ENCODE data around the gene ABCC8.

Gene ABCC8

GRCh38 chr11:17476317-17477083, at the start of gene ABCC8:
Gene ABCC8 (minus strand): TSS chr11:17476845. CDS start chr11:17476776, 69 bp downstream.
- no peak for DNase-seq (ENCODE audit: extremely low spot score, insufficient read length, low read depth)
- FAIRE-seq, result no peak

- DNase-seq (ENCODE audit: extremely low spot score, insufficient read length, low read depth) (no peak), FAIRE-seq (no peak)
These were observed 49.7 kb upstream of the ABCC8 start for GRCh38 chr11:17526326-17526725.

- FAIRE-seq (no peak), DNase-seq (ENCODE audit: extremely low spot score, insufficient read length, low read depth) (no peak)
These were observed 48.9 kb upstream of the ABCC8 start for GRCh38 chr11:17525570-17525969.

GRCh38 chr11:17524221-17524620, 47.6 kb upstream of the ABCC8 start:
- DNase-seq (ENCODE audit: extremely low spot score, insufficient read length, low read depth) (no peak), FAIRE-seq (no peak)

- FAIRE-seq (no peak), DNase-seq (ENCODE audit: extremely low spot score, insufficient read length, low read depth) (no peak)
These were observed 46.0 kb upstream of the ABCC8 start for GRCh38 chr11:17522655-17523054.

GRCh38 chr11:17521106-17521900, 44.7 kb upstream of the ABCC8 start:
- DNase-seq (ENCODE audit: extremely low spot score, insufficient read length, low read depth), result no peak
- FAIRE-seq, result no peak

GRCh38 chr11:17519061-17519885, 42.6 kb upstream of the ABCC8 start:
- FAIRE-seq (no peak), DNase-seq (ENCODE audit: extremely low spot score, insufficient read length, low read depth) (no peak)

- FAIRE-seq (no peak), DNase-seq (ENCODE audit: extremely low spot score, insufficient read length, low read depth) (no peak)
These were observed 41.7 kb upstream of the ABCC8 start for GRCh38 chr11:17518366-17518765.

GRCh38 chr11:17517186-17517585, 40.5 kb upstream of the ABCC8 start:
- no peak for DNase-seq (ENCODE audit: extremely low spot score, insufficient read length, low read depth)
- no peak for FAIRE-seq

- no peak for FAIRE-seq
These were observed 40.0 kb upstream of the ABCC8 start for GRCh38 chr11:17516551-17517150.

GRCh38 chr11:17515443-17516176, 39.0 kb upstream of the ABCC8 start:
- DNase-seq (ENCODE audit: extremely low spot score, insufficient read length, low read depth) (no peak), FAIRE-seq (no peak)

More at GRCh38 chr11:17516551-17517150, 40.0 kb upstream of the ABCC8 start:
- DNase-seq (ENCODE audit: extremely low spot score, insufficient read length, low read depth), result no peak

- FAIRE-seq (no peak), DNase-seq (ENCODE audit: extremely low spot score, insufficient read length, low read depth) (no peak)
These were observed 37.8 kb upstream of the ABCC8 start for GRCh38 chr11:17514476-17514875.

GRCh38 chr11:17513853-17514252, 37.2 kb upstream of the ABCC8 start:
- DNase-seq (ENCODE audit: extremely low spot score, insufficient read length, low read depth), result no peak
- FAIRE-seq, result no peak

- DNase-seq (ENCODE audit: extremely low spot score, insufficient read length, low read depth), result no peak
- no peak for FAIRE-seq
These were observed 35.5 kb upstream of the ABCC8 start for GRCh38 chr11:17512101-17512500.

- FAIRE-seq, result no peak
- DNase-seq (ENCODE audit: extremely low spot score, insufficient read length, low read depth), result no peak
These were observed 34.9 kb upstream of the ABCC8 start for GRCh38 chr11:17511571-17511970.

GRCh38 chr11:17510507-17511206, 34.0 kb upstream of the ABCC8 start:
- FAIRE-seq (no peak), DNase-seq (ENCODE audit: extremely low spot score, insufficient read length, low read depth) (no peak)

GRCh38 chr11:17508791-17509190, 32.1 kb upstream of the ABCC8 start:
- no peak for DNase-seq (ENCODE audit: extremely low spot score, insufficient read length, low read depth)
- FAIRE-seq, result no peak

GRCh38 chr11:17508306-17508705, 31.7 kb upstream of the ABCC8 start:
- DNase-seq (ENCODE audit: extremely low spot score, insufficient read length, low read depth), result no peak

GRCh38 chr11:17507773-17508172, 31.1 kb upstream of the ABCC8 start:
- FAIRE-seq (no peak), DNase-seq (ENCODE audit: extremely low spot score, insufficient read length, low read depth) (no peak)

More at GRCh38 chr11:17508306-17508705, 31.7 kb upstream of the ABCC8 start:
- FAIRE-seq, result no peak
